H1 (cell line): ENCODE measurements around the gene GLS. TPM values are rescaled to one million over a fixed set of nuclear protein-coding genes. Genes with fewer than 3 reads are reported as not detected.

Experiments used
- CBX5 ChIP-seq: fragments of 300-800, 300-1000 bp; sonication (generic); IDR thresholded peaks from 2 replicates; pipeline ENCODE4 v1.7.1; 2016; ENCODE audit warnings: antibody characterized with exemption, low read length, low read depth
- CHD1 ChIP-seq: IDR thresholded peaks from 2 replicates; pipeline ENCODE4 v1.6.1; 2012; ENCODE audit warnings: low read depth, low read length, improper control_type of control experiment
- CTBP2 ChIP-seq: IDR thresholded peaks from 2 replicates; pipeline ENCODE4 v1.7.0; 2011; ENCODE audit warnings: borderline replicate concordance, mild to moderate bottlenecking, moderate library complexity, mixed read lengths, low read length; ENCODE audit not compliant: insufficient read depth, insufficient read length
- GABPA ChIP-seq: IDR thresholded peaks from 2 replicates; pipeline ENCODE4 v1.6.1; 2011; ENCODE audit warnings: mild to moderate bottlenecking, low read length, moderate library complexity, borderline replicate concordance; ENCODE audit not compliant: insufficient read depth
- NANOG ChIP-seq: IDR thresholded peaks from 2 replicates; pipeline ENCODE4 v1.6.1; 2011; ENCODE audit warnings: low read length, low read depth, mild to moderate bottlenecking, inconsistent platforms; ENCODE audit not compliant: insufficient read depth, poor library complexity, severe bottlenecking
- RXRA ChIP-seq: IDR thresholded peaks from 2 replicates; pipeline ENCODE4 v1.6.1; 2011; ENCODE audit warnings: low read depth, mild to moderate bottlenecking, low read length, moderate library complexity; ENCODE audit not compliant: insufficient read depth
- SUZ12 ChIP-seq: fragments of 200-600 bp; sonication (generic); IDR thresholded peaks from 2 replicates; pipeline ENCODE4 v1.6.1; 2012; ENCODE audit warnings: mild to moderate bottlenecking, inconsistent platforms, low read length, moderate library complexity, mixed read lengths
- polyA plus RNA-seq, 7 experiments: library from polyadenylated mRNA; depleted of rRNA in 3 of 7; stranded (reverse) in 5 of 7; unstranded in 2 of 7; fragments of >200 nt in 5 of 7; fragments of 200-250 nt in 2 of 7; gene quantifications; 1 replicate in 5 of 7; 2 replicates in 1 of 7; 4 replicates in 1 of 7; pipeline versions ENCODE4 v1.2.1 to v1.2.3, GENCODE V29; 2011 to 2013; ENCODE audit warnings: missing spikeins in 2 of 7, mixed read lengths in 2 of 7
- total RNA-seq: library from RNA; stranded (reverse); fragmentation: NEBNext Ultra II Directional; extraction: Animal tissue kit (Norgen Biotek cat#: 25700); gene quantifications from 2 replicates; pipeline ENCODE4 v1.2.1, GENCODE V29; 2021

Gene GLS
- total and polyA plus RNA-seq, 2 of the 8 experiments (the other 6 are each of a cell fraction or from before 2014, with no cell fraction given): 15.7 to 89.8 TPM

GRCh38 chr2:190846746-190847145, 33.9 kb upstream of the GLS start (continued):
- no peak for TF ChIP-seq CBX5
- TF ChIP-seq NANOG: no peak
- TF ChIP-seq RXRA: no peak
- TF ChIP-seq CTBP2: no peak
- TF ChIP-seq SUZ12: no peak
- TF ChIP-seq GABPA: no peak
- TF ChIP-seq CHD1: no peak
